ENCODE results near the gene STIP1. TPM values are rescaled to one million over a fixed set of nuclear protein-coding genes. Genes with fewer than 3 reads are reported as not detected.

Gene STIP1
- total and polyA plus RNA-seq, 9 of the 15 experiments (the other 6 are each of a cell fraction or from before 2014, with no cell fraction given), result 58.1 to 465 (median 346) TPM

GRCh38 chr11:64185175-64185692 is 737 bp upstream of the STIP1 start:
- peak overlapping the region; percentile 84 to 99 for H3K9ac ChIP-seq (ENCODE audit: insufficient read depth in 1 of 2, low read depth in 2 of 2, low read length in 2 of 2)
- H3K27ac ChIP-seq (ENCODE audit: extremely low read depth, low read depth, low read length), result peak overlapping the region; percentile 89
- H3K79me2 ChIP-seq (ENCODE audit: control insufficient read depth, insufficient read depth, low read length), result peaks cover 32% of the 10 kb centered on the region
- POLR2A ChIA-PET, result interaction anchor here (0.6 to 2.2 kb wide), 19 partner anchors 11 to 1514 kb away, joined by 3 to 29 read pairs (median 4); partner anchors contain the start of genes FERMT3, NUDT22, PPP1R14B and PRDX5
- H3K9me1 ChIP-seq (ENCODE audit: control insufficient read depth, insufficient read depth, low read length), result no peaks in the 10 kb centered on the region
- no peaks in the 10 kb centered on the region for H3K9me3 ChIP-seq (replicated peaks; ENCODE audit: control insufficient read depth, insufficient read depth, low read depth, low read length)
- under 1% methylated on average over 45 of the region's 52 CpGs for WGBS (ENCODE audit: insufficient coverage, low coverage, missing lambda C conversion rate)
- no peaks in the 10 kb centered on the region for H3K27me3 ChIP-seq (ENCODE audit: control insufficient read depth in 2 of 2, insufficient read depth in 2 of 2, low read length in 2 of 2)
- H3K36me3 ChIP-seq (ENCODE audit: control insufficient read depth, insufficient read depth, low read length), result peaks cover 5% of the 10 kb centered on the region
- DNase-seq (ENCODE audit: extremely low read depth in 1 of 4, low spot score in 3 of 4) (peak in 1 of 4 experiments; percentile 86), ATAC-seq (peak; percentile 64), FAIRE-seq (no peak)
- H3K4me1 ChIP-seq (replicated peaks in 1 of 2; ENCODE audit: control insufficient read depth in 2 of 2, insufficient read depth in 2 of 2, low read length in 2 of 2), result peaks cover 26 to 55% of the 10 kb centered on the region in 2 experiments
- H4K20me1 ChIP-seq (replicated peaks; ENCODE audit: control insufficient read depth, insufficient read depth, low read length), result no peaks in the 10 kb centered on the region
- peak overlapping the region; percentile 97 for H3K4me2 ChIP-seq (ENCODE audit: insufficient read depth, low read length)
- intact Hi-C loops (cut with micrococcal nuclease) (loop anchor here (2.0 to 5.0 kb wide), 3 partner anchors 46 to 172 kb away; partner anchors contain the start of genes CATSPERZ, DNAJC4 and RPS6KA4), in situ Hi-C loops (cut with MboI) (no loop called here)
- peak overlapping the region; percentile 72 for H2AFZ ChIP-seq (ENCODE audit: low read depth, low read length)
- CTCF ChIA-PET (ENCODE audit: low intra/inter-chr PET ratio), result no interaction called here
- TSS peak; percentile 79 for BruUV-seq (replicated peaks)
- peak overlapping the region; percentile 70 for H3K4me3 ChIP-seq
- TF ChIP-seq NFE2L1 (tag; IDR thresholded peaks at IDR 0.05; ENCODE audit: borderline replicate concordance, low read depth), result no peak
- peak; percentile 73; the same call in 1 of the 2 replicates for TF ChIP-seq SMAD4 (CRISPR knock-in tag; conservative IDR thresholded peaks at IDR 0.05)
- no peak; the same call in 1 of the 2 replicates for TF ChIP-seq LEF1 (IDR thresholded peaks at IDR 0.05)
- TF ChIP-seq, protein P1, sequence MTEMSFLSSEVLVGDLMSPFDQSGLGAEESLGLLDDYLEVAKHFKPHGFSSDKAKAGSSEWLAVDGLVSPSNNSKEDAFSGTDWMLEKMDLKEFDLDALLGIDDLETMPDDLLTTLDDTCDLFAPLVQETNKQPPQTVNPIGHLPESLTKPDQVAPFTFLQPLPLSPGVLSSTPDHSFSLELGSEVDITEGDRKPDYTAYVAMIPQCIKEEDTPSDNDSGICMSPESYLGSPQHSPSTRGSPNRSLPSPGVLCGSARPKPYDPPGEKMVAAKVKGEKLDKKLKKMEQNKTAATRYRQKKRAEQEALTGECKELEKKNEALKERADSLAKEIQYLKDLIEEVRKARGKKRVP (CRISPR knock-in tag; IDR thresholded peaks at IDR 0.05), result 0 out of 2 replicates have a peak, but pooled peaks have one; percentile 48
- TF ChIP-seq NCOA2 (IDR thresholded peaks at IDR 0.05; ENCODE audit: partially characterized antibody in 2 of 2), result no peak
- TF ChIP-seq ZNF133 (CRISPR knock-in tag; IDR thresholded peaks at IDR 0.05), result no peak
- TF ChIP-seq, protein P2, sequence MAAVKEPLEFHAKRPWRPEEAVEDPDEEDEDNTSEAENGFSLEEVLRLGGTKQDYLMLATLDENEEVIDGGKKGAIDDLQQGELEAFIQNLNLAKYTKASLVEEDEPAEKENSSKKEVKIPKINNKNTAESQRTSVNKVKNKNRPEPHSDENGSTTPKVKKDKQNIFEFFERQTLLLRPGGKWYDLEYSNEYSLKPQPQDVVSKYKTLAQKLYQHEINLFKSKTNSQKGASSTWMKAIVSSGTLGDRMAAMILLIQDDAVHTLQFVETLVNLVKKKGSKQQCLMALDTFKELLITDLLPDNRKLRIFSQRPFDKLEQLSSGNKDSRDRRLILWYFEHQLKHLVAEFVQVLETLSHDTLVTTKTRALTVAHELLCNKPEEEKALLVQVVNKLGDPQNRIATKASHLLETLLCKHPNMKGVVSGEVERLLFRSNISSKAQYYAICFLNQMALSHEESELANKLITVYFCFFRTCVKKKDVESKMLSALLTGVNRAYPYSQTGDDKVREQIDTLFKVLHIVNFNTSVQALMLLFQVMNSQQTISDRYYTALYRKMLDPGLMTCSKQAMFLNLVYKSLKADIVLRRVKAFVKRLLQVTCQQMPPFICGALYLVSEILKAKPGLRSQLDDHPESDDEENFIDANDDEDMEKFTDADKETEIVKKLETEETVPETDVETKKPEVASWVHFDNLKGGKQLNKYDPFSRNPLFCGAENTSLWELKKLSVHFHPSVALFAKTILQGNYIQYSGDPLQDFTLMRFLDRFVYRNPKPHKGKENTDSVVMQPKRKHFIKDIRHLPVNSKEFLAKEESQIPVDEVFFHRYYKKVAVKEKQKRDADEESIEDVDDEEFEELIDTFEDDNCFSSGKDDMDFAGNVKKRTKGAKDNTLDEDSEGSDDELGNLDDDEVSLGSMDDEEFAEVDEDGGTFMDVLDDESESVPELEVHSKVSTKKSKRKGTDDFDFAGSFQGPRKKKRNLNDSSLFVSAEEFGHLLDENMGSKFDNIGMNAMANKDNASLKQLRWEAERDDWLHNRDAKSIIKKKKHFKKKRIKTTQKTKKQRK (IDR thresholded peaks at IDR 0.05; ENCODE audit: borderline replicate concordance, low read depth, low read length), result no peak
- TF ChIP-seq ZNF436 (CRISPR knock-in tag; IDR thresholded peaks at IDR 0.05), result no peak
- TF ChIP-seq, protein P3, sequence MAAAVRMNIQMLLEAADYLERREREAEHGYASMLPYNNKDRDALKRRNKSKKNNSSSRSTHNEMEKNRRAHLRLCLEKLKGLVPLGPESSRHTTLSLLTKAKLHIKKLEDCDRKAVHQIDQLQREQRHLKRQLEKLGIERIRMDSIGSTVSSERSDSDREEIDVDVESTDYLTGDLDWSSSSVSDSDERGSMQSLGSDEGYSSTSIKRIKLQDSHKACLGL (CRISPR knock-in tag; IDR thresholded peaks at IDR 0.05; ENCODE audit: borderline replicate concordance, poor library complexity, severe bottlenecking), result no peak
- TF ChIP-seq BRF1 (IDR thresholded peaks at IDR 0.05; ENCODE audit: borderline replicate concordance, extremely low read depth, insufficient read length), result no peak
- 0 out of 2 replicates have a peak, but pooled peaks have one; percentile 60 for TF ChIP-seq THAP7 (CRISPR knock-in tag; IDR thresholded peaks at IDR 0.05)
- TF ChIP-seq, protein P4, sequence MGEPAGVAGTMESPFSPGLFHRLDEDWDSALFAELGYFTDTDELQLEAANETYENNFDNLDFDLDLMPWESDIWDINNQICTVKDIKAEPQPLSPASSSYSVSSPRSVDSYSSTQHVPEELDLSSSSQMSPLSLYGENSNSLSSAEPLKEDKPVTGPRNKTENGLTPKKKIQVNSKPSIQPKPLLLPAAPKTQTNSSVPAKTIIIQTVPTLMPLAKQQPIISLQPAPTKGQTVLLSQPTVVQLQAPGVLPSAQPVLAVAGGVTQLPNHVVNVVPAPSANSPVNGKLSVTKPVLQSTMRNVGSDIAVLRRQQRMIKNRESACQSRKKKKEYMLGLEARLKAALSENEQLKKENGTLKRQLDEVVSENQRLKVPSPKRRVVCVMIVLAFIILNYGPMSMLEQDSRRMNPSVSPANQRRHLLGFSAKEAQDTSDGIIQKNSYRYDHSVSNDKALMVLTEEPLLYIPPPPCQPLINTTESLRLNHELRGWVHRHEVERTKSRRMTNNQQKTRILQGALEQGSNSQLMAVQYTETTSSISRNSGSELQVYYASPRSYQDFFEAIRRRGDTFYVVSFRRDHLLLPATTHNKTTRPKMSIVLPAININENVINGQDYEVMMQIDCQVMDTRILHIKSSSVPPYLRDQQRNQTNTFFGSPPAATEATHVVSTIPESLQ (CRISPR knock-in tag; IDR thresholded peaks at IDR 0.05), result 0 out of 2 replicates have a peak, but pooled peaks have one; percentile 26
